Endothelial cell of umbilical vein (primary cell): ENCODE results near the gene CPT2. TPM values are rescaled to one million over a fixed set of nuclear protein-coding genes. Genes with fewer than 3 reads are reported as not detected.

ENCODE experiments used
- BruUV-seq: library from RNA; stranded (reverse); fragments of 400-500 nt; replicated peaks from 2 replicates; lab custom pipeline; 2021; lab: Mats Ljungman, UMichigan
- CTCF ChIA-PET: fragments of 300-600, 350-600 bp; sonication (Branson Sonifier 250); formaldehyde crosslinking; loops from one replicate; lab custom pipeline; 2021; ENCODE audit warnings: antibody characterized with exemption, inconsistent platforms; lab: Charles Lee
- POLR2A ChIA-PET: fragments of 300-600, 350-600 bp; sonication (Branson Sonifier 250); formaldehyde crosslinking; loops from one replicate; lab custom pipeline; 2021; ENCODE audit warnings: antibody characterized with exemption, inconsistent platforms; lab: Charles Lee
- DNase-seq: peaks from one replicate; pipeline ENCODE4 v3.0.0-alpha.2; 2011; ENCODE audit warnings: low read depth, low spot score
- FAIRE-seq: peaks from 2 replicates; lab custom pipeline; 2011; peaks lifted over from hg19 to GRCh38; lab: Jason Lieb, UNC
- H2AFZ ChIP-seq: 2 replicates; pipeline ENCODE4 v1.6.0; 2012; ENCODE audit warnings: low read depth, low read length, control low read depth, inconsistent platforms
- H3K27ac ChIP-seq: 2 replicates; pipeline ENCODE4 v1.5.1; 2011; ENCODE audit warnings: low read depth, mild to moderate bottlenecking, control low read depth, low read length, moderate library complexity; ENCODE audit not compliant: insufficient read depth
- H3K27me3 ChIP-seq, 2 experiments: 2 replicates each; pipeline versions ENCODE4 v1.6.0 to v1.6.1; 2011; ENCODE audit warnings: low read length in 2 of 2, mixed read lengths in 1 of 2; ENCODE audit not compliant: control insufficient read depth in 2 of 2, insufficient read depth in 2 of 2
- H3K36me3 ChIP-seq, 2 experiments: 2 replicates in 1 of 2; 3 replicates in 1 of 2; pipeline ENCODE4 v1.5.1; 2011; ENCODE audit warnings: low read length in 2 of 2, mild to moderate bottlenecking in 1 of 2, moderate library complexity in 1 of 2; ENCODE audit not compliant: control insufficient read depth in 2 of 2, insufficient read depth in 2 of 2; ENCODE audit errors: extremely low read depth in 1 of 2
- H3K4me1 ChIP-seq: 3 replicates; pipeline ENCODE4 v1.5.1; 2011; ENCODE audit warnings: mild to moderate bottlenecking, low read length; ENCODE audit not compliant: control insufficient read depth, insufficient read depth; ENCODE audit errors: extremely low read depth
- H3K4me2 ChIP-seq: 2 replicates; pipeline ENCODE4 v1.6.1; 2011; ENCODE audit warnings: low read length, control low read depth, mixed read lengths; ENCODE audit not compliant: insufficient read depth
- H3K4me3 ChIP-seq, 3 experiments: fragments of 200-600 bp in 1 of 3; sonication (generic), shearing (Covaris generic) in 1 of 3; replicated peaks in 1 of 3; 2 replicates each; pipeline ENCODE4 v1.5.1; 2011 to 2016; ENCODE audit warnings: control low read depth in 3 of 3, low read length in 3 of 3, mild to moderate bottlenecking in 2 of 3, inconsistent platforms in 1 of 3, low read depth in 1 of 3, moderate library complexity in 1 of 3; ENCODE audit not compliant: insufficient read depth in 1 of 3
- H3K79me2 ChIP-seq: 2 replicates; pipeline ENCODE4 v1.6.0; 2012; ENCODE audit warnings: low read length, inconsistent platforms; ENCODE audit not compliant: control insufficient read depth, insufficient read depth
- H3K9ac ChIP-seq: replicated peaks from 2 replicates; pipeline ENCODE3; 2011; ENCODE audit warnings: low read length, control low read depth; ENCODE audit not compliant: insufficient read depth; ENCODE audit errors: extremely low read depth
- H3K9me1 ChIP-seq: replicated peaks from 3 replicates; pipeline ENCODE4 v1.6.0; 2011; ENCODE audit warnings: mild to moderate bottlenecking, low read length; ENCODE audit not compliant: control insufficient read depth, insufficient read depth; ENCODE audit errors: extremely low read depth
- H3K9me3 ChIP-seq: replicated peaks from 2 replicates; pipeline ENCODE4 v1.5.1; 2012; ENCODE audit warnings: low read length, inconsistent platforms; ENCODE audit not compliant: control insufficient read depth, insufficient read depth
- H4K20me1 ChIP-seq: replicated peaks from 2 replicates; pipeline ENCODE3; 2011; ENCODE audit warnings: mild to moderate bottlenecking, low read length; ENCODE audit not compliant: control insufficient read depth, insufficient read depth; ENCODE audit errors: extremely low read depth
- CTCF ChIP-seq, 2 donors: IDR thresholded peaks; 1 replicate in 1 of 2; 2 replicates in 1 of 2; pipeline ENCODE4 v1.5.1; 2011; ENCODE audit warnings: low read length in 2 of 2, mild to moderate bottlenecking in 2 of 2, moderate library complexity in 2 of 2, control low read depth in 1 of 2, inconsistent platforms in 1 of 2, low read depth in 1 of 2; ENCODE audit not compliant: insufficient read depth in 1 of 2; ENCODE audit errors: extremely low read depth in 1 of 2
- EZH2 ChIP-seq: IDR thresholded peaks from 2 replicates; pipeline ENCODE4 v1.6.1; 2012; ENCODE audit warnings: borderline replicate concordance, low read depth, mild to moderate bottlenecking, moderate library complexity, low read length, inconsistent platforms; ENCODE audit not compliant: severe bottlenecking
- FOS ChIP-seq: IDR thresholded peaks from 2 replicates; pipeline ENCODE4 v1.6.1; 2011; ENCODE audit warnings: mild to moderate bottlenecking, low read length, moderate library complexity, borderline replicate concordance; ENCODE audit not compliant: insufficient read depth
- GATA2 ChIP-seq: IDR thresholded peaks from 2 replicates; pipeline ENCODE4 v1.7.0; 2011; ENCODE audit warnings: low read depth, mild to moderate bottlenecking, moderate library complexity, mixed read lengths, low read length; ENCODE audit not compliant: insufficient read length, insufficient read depth
- JUN ChIP-seq: IDR thresholded peaks from 2 replicates; pipeline ENCODE4 v1.6.1; 2011; ENCODE audit warnings: borderline replicate concordance, low read depth; ENCODE audit not compliant: insufficient read length, insufficient read depth
- MYC ChIP-seq: IDR thresholded peaks from one replicate; pipeline ENCODE4 v1.6.1; 2011; ENCODE audit warnings: mild to moderate bottlenecking, low read depth, low read length
- POLR2A ChIP-seq: IDR thresholded peaks from 2 replicates; pipeline ENCODE4 v1.6.1; 2012; ENCODE audit warnings: low read depth, mild to moderate bottlenecking, control low read depth, low read length
- POLR2AphosphoS5 ChIP-seq: IDR thresholded peaks from 2 replicates; pipeline ENCODE4 v1.6.1; 2012; ENCODE audit warnings: low read depth, mild to moderate bottlenecking, control low read depth, low read length, moderate library complexity; ENCODE audit not compliant: insufficient read depth
- dilution Hi-C: fragments of 300-500 bp; cut with MboI; formaldehyde crosslinking; loops from one replicate; pipeline ENCODE4 v1.15.0; 2019; ENCODE audit warnings: low sequenced_read_pairs; ENCODE audit not compliant: extremely low pct_ligation_motif_present
- intact Hi-C: fragments of 100-400 bp; cut with micrococcal nuclease; formaldehyde crosslinking; loops from one replicate; pipeline ENCODE4 v1.10.0; 2022
- polyA plus RNA-seq, 4 experiments: library from polyadenylated mRNA; depleted of rRNA in 3 of 4; stranded (reverse) in 3 of 4; unstranded in 1 of 4; fragments of >200 nt; gene quantifications; 2 replicates each; pipeline versions ENCODE4 v1.2.1 to v1.2.3, GENCODE V29; 2011 to 2012; ENCODE audit warnings: missing spikeins in 1 of 4
- total RNA-seq: library from RNA; stranded (reverse); gene quantifications from 2 replicates; pipeline ENCODE4 v1.2.3, GENCODE V29; 2021
- TF ChIP-seq, protein P1 (sequence below): IDR thresholded peaks from 2 replicates; pipeline ENCODE4 v1.6.1; 2011; ENCODE audit not compliant: insufficient read depth, insufficient read length

Gene CPT2
- total and polyA plus RNA-seq, 2 donors (not counting 3 experiments of a cell fraction or from before 2014, with no cell fraction given): 10.6 to 11.6 TPM

DNA sequence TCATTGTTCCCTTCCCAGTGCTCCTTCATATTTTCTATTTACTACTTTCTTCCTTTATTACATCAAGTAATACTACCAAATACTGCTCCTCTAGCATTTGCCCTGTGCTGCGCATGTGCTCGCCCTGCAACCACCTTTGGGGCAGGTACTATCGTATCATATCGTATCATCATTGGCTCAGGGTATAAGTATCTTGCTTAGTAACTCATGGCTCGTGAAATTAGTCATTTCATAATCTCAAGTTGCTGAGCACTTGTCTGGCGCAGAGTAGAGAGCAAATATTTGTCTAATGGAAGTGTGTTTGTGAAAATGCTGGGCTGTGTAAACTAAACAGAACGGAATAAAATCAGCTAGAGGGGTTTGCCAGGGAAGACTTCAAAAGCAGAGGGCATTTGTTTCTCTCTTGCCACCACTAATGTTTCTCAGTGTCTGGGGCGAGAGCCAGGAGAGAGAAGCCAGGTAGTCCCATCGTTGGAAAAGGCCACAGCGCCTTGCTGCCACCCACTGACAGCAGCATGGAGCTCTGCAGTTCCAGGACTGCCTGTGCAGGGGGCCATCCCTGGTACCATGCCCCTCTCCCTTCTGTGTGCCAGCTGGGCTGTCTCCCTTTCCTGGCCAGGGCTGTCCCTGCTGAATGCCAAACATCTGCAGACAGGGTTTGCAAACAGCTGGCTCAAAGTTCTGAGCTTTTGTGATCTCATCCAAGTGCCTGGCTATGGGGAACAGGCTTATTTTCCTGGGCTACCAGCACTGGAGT lies 20.0 kb upstream of the CPT2 start:
- FAIRE-seq: no peak
- H3K9ac ChIP-seq: no peak overlapping the region
- no peaks in the 10 kb centered on the region for H3K4me1 ChIP-seq
- intact Hi-C loops: no loop called here
- no peaks in the 10 kb centered on the region for H3K9me1 ChIP-seq
- H3K27me3 ChIP-seq: peaks cover 6 to 15% of the 10 kb centered on the region in 2 experiments
- POLR2A ChIA-PET: no interaction called here
- H3K4me2 ChIP-seq: no peak overlapping the region
- H2AFZ ChIP-seq: no peak overlapping the region
- no peaks in the 10 kb centered on the region for H3K79me2 ChIP-seq
- no TSS peak for BruUV-seq
- no peak for DNase-seq
- H3K27ac ChIP-seq: no peak overlapping the region
- TF ChIP-seq POLR2AphosphoS5 (no peak), POLR2A (no peak), CTCF (IDR thresholded peaks at IDR 0.05; ENCODE audit: extremely low read depth in 1 of 2, insufficient read depth in 1 of 2, low read depth in 1 of 2, low read length in 2 of 2) (no peak), MYC (no peak), FOS (no peak), GATA2 (no peak), EZH2 (no peak), JUN (no peak)
- TF ChIP-seq, protein P1, sequence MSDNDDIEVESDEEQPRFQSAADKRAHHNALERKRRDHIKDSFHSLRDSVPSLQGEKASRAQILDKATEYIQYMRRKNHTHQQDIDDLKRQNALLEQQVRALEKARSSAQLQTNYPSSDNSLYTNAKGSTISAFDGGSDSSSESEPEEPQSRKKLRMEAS: no peak
- no peaks in the 10 kb centered on the region for H3K9me3 ChIP-seq
- no peak overlapping the region for H3K4me3 ChIP-seq
- H3K36me3 ChIP-seq: no peaks in the 10 kb centered on the region
- dilution Hi-C loops: no loop called here
- H4K20me1 ChIP-seq: no peaks in the 10 kb centered on the region
- CTCF ChIA-PET: interaction anchor here (0.8 to 1.5 kb wide), 3 partner anchors 10 to 272 kb away, joined by 3 to 7 read pairs (median 4); no protein-coding TSS in a partner anchor
